Measurements from ENCODE around the gene CLBA1.

- TF ChIP-seq CTCF (IDR thresholded peaks at IDR 0.05; ENCODE audit: low read length) (no peak), EZH2phosphoT487 (IDR thresholded peaks at IDR 0.05; ENCODE audit: low read length) (no peak), EZH2 (optimal IDR thresholded peaks at IDR 0.05; ENCODE audit: low read depth, low read length) (no peak)
These were observed 7.6 kb upstream of the CLBA1 start, which contains the start of gene AHNAK2 for GRCh38 chr14:104977681-104978653.

Measured in MM.1S (cell line).